Measurements from ENCODE around the gene SCTR. TPM values are rescaled to one million over a fixed set of nuclear protein-coding genes. Genes with fewer than 3 reads are reported as not detected.

The SCTR gene
- total and polyA plus RNA-seq, 2 of the 13 experiments (the other 11 are each of a cell fraction or from before 2014, with no cell fraction given) = not detected

- TF ChIP-seq, protein P1, sequence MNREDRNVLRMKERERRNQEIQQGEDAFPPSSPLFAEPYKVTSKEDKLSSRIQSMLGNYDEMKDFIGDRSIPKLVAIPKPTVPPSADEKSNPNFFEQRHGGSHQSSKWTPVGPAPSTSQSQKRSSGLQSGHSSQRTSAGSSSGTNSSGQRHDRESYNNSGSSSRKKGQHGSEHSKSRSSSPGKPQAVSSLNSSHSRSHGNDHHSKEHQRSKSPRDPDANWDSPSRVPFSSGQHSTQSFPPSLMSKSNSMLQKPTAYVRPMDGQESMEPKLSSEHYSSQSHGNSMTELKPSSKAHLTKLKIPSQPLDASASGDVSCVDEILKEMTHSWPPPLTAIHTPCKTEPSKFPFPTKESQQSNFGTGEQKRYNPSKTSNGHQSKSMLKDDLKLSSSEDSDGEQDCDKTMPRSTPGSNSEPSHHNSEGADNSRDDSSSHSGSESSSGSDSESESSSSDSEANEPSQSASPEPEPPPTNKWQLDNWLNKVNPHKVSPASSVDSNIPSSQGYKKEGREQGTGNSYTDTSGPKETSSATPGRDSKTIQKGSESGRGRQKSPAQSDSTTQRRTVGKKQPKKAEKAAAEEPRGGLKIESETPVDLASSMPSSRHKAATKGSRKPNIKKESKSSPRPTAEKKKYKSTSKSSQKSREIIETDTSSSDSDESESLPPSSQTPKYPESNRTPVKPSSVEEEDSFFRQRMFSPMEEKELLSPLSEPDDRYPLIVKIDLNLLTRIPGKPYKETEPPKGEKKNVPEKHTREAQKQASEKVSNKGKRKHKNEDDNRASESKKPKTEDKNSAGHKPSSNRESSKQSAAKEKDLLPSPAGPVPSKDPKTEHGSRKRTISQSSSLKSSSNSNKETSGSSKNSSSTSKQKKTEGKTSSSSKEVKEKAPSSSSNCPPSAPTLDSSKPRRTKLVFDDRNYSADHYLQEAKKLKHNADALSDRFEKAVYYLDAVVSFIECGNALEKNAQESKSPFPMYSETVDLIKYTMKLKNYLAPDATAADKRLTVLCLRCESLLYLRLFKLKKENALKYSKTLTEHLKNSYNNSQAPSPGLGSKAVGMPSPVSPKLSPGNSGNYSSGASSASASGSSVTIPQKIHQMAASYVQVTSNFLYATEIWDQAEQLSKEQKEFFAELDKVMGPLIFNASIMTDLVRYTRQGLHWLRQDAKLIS (CRISPR knock-in tag; IDR thresholded peaks at IDR 0.05) = no peak
- TF ChIP-seq FOXK1 (CRISPR knock-in tag; IDR thresholded peaks at IDR 0.05; ENCODE audit: borderline replicate concordance, low read depth) (no peak), MAFK (conservative IDR thresholded peaks at IDR 0.05 in 1 of 2, IDR thresholded peaks at IDR 0.05 in 1 of 2; ENCODE audit: low read length in 2 of 2) (peak; percentile 76 to 82), JUND (CRISPR knock-in tag; IDR thresholded peaks at IDR 0.05) (peak; percentile 87), HNF4G (IDR thresholded peaks at IDR 0.05; ENCODE audit: borderline replicate concordance, low read depth, low read length) (no peak; the same call in 1 of the 2 replicates), HNF4G (CRISPR knock-in tag; IDR thresholded peaks at IDR 0.05; ENCODE audit: borderline replicate concordance, low read depth) (peak; percentile 46; the same call in 1 of the 2 replicates), JUN (CRISPR knock-in tag; IDR thresholded peaks at IDR 0.05) (peak; percentile 99), NR2F1 (CRISPR knock-in tag; IDR thresholded peaks at IDR 0.05) (0 out of 4 replicates have a peak, but pooled peaks of 1 of the 2 experiments have one; percentile 30), CBX5 (CRISPR knock-in tag; IDR thresholded peaks at IDR 0.05; ENCODE audit: borderline replicate concordance) (no peak), SMAD9 (CRISPR knock-in tag; IDR thresholded peaks at IDR 0.05) (no peak), MAZ (IDR thresholded peaks at IDR 0.05; ENCODE audit: borderline replicate concordance, low read depth, low read length) (no peak), MAZ (CRISPR knock-in tag; IDR thresholded peaks at IDR 0.05; ENCODE audit: low read depth) (no peak), ATF7-NPFF (CRISPR knock-in tag; IDR thresholded peaks at IDR 0.05; ENCODE audit: low read depth) (no peak), ZNF563 (CRISPR knock-in tag; IDR thresholded peaks at IDR 0.05) (no peak), PAX8 (CRISPR knock-in tag; IDR thresholded peaks at IDR 0.05; ENCODE audit: borderline replicate concordance) (no peak), ELF1 (CRISPR knock-in tag; IDR thresholded peaks at IDR 0.05) (no peak), SNAPC5 (CRISPR knock-in tag; IDR thresholded peaks at IDR 0.05; ENCODE audit: borderline replicate concordance) (no peak), MATR3 (CRISPR knock-in tag; IDR thresholded peaks at IDR 0.05) (no peak), ZNF136 (CRISPR knock-in tag; IDR thresholded peaks at IDR 0.05; ENCODE audit: low read depth) (0 out of 2 replicates have a peak, but pooled peaks have one; percentile 62), YEATS4 (CRISPR knock-in tag; IDR thresholded peaks at IDR 0.05; ENCODE audit: borderline replicate concordance) (no peak)
- TF ChIP-seq, protein P2, sequence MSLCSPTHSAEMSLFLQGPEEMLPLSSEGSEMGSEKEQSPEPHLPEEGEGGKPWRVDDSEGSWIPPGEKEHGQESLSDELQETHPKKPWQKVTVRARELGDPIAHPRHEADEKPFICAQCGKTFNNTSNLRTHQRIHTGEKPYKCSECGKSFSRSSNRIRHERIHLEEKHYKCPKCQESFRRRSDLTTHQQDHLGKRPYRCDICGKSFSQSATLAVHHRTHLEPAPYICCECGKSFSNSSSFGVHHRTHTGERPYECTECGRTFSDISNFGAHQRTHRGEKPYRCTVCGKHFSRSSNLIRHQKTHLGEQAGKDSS (CRISPR knock-in tag; IDR thresholded peaks at IDR 0.05; ENCODE audit: borderline replicate concordance, low read depth) = no peak
- TF ChIP-seq, protein P3, sequence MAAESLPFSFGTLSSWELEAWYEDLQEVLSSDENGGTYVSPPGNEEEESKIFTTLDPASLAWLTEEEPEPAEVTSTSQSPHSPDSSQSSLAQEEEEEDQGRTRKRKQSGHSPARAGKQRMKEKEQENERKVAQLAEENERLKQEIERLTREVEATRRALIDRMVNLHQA (CRISPR knock-in tag; IDR thresholded peaks at IDR 0.05) = no peak
- TF ChIP-seq, protein P4, sequence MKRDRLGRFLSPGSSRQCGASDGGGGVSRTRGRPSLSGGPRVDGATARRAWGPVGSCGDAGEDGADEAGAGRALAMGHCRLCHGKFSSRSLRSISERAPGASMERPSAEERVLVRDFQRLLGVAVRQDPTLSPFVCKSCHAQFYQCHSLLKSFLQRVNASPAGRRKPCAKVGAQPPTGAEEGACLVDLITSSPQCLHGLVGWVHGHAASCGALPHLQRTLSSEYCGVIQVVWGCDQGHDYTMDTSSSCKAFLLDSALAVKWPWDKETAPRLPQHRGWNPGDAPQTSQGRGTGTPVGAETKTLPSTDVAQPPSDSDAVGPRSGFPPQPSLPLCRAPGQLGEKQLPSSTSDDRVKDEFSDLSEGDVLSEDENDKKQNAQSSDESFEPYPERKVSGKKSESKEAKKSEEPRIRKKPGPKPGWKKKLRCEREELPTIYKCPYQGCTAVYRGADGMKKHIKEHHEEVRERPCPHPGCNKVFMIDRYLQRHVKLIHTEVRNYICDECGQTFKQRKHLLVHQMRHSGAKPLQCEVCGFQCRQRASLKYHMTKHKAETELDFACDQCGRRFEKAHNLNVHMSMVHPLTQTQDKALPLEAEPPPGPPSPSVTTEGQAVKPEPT (CRISPR knock-in tag; IDR thresholded peaks at IDR 0.05; ENCODE audit: low read depth) = no peak
These were observed 32.3 kb downstream of the SCTR start (continued) for GRCh38 chr2:119491776-119492525.
